Measurements from ENCODE around the gene PARD3. TPM values are rescaled to one million over a fixed set of nuclear protein-coding genes. Genes with fewer than 3 reads are reported as not detected.
A peak's percentile ranks its signal among the peaks of the same experiment; 100 is the strongest.

The PARD3 gene
- total and polyA plus RNA-seq, 2 donors (not counting 3 experiments of a cell fraction or from before 2014, with no cell fraction given): 7.3 to 24.1 TPM

DNA sequence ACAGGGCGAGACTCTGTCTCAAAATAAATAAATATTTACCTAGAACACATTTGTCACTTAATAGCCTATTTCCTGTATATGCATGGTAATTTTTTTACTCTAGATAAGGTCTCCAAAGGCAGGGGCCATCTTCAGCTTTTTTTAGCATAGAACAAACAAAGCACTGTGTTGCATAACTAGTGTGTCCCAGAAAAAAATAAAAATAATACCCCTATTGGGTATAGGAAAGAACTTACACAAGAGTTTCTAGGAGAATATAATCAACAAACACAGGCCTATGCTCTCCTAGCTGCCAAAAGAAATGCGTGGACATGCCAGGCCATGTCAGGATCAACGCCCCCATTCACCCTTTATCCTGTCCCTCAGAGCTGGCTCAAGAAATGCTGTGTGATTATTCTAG, 103.6 kb downstream of the PARD3 start:
- H3K27ac ChIP-seq (ENCODE audit: insufficient read depth, low read depth, low read length): no peak overlapping the region
- no peak for FAIRE-seq
- TF ChIP-seq POLR2A (IDR thresholded peaks at IDR 0.05; ENCODE audit: low read depth, low read length) (no peak), GATA2 (IDR thresholded peaks at IDR 0.05; ENCODE audit: insufficient read depth, insufficient read length, low read depth, low read length) (no peak), POLR2AphosphoS5 (IDR thresholded peaks at IDR 0.05; ENCODE audit: insufficient read depth, low read depth, low read length) (no peak), FOS (IDR thresholded peaks at IDR 0.05; ENCODE audit: borderline replicate concordance, insufficient read depth, low read length) (no peak)
- TF ChIP-seq, protein P1, sequence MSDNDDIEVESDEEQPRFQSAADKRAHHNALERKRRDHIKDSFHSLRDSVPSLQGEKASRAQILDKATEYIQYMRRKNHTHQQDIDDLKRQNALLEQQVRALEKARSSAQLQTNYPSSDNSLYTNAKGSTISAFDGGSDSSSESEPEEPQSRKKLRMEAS (IDR thresholded peaks at IDR 0.05; ENCODE audit: insufficient read depth, insufficient read length): no peak
- no peak overlapping the region for H3K9ac ChIP-seq (replicated peaks; ENCODE audit: extremely low read depth, insufficient read depth, low read length)
- ChIA-PET POLR2A (no interaction called here), CTCF (interaction anchor here (0.7 to 4.9 kb wide), 5 partner anchors 12 to 45 kb away, joined by 3 to 23 read pairs (median 4); no protein-coding TSS in a partner anchor)
- no peak overlapping the region for H3K4me2 ChIP-seq (ENCODE audit: insufficient read depth, low read length)
- H3K4me1 ChIP-seq (ENCODE audit: control insufficient read depth, extremely low read depth, insufficient read depth, low read length): peaks cover 36% of the 10 kb centered on the region
- H3K27me3 ChIP-seq (ENCODE audit: control insufficient read depth in 2 of 2, insufficient read depth in 2 of 2, low read length in 2 of 2): no peaks in the 10 kb centered on the region
- DNase-seq (ENCODE audit: low read depth, low spot score): no peak
- intact Hi-C loops (cut with micrococcal nuclease): no loop called here
- peaks cover 2% of the 10 kb centered on the region for H4K20me1 ChIP-seq (replicated peaks; ENCODE audit: control insufficient read depth, extremely low read depth, insufficient read depth, low read length)
- no peaks in the 10 kb centered on the region for H3K9me1 ChIP-seq (replicated peaks; ENCODE audit: control insufficient read depth, extremely low read depth, insufficient read depth, low read length)
- H3K9me3 ChIP-seq (replicated peaks; ENCODE audit: control insufficient read depth, insufficient read depth, low read length): no peaks in the 10 kb centered on the region
- BruUV-seq (replicated peaks): no TSS peak
- H3K4me3 ChIP-seq (replicated peaks in 1 of 3; ENCODE audit: insufficient read depth in 1 of 3, low read depth in 1 of 3, low read length in 3 of 3): no peak overlapping the region
- H2AFZ ChIP-seq (ENCODE audit: low read depth, low read length): no peak overlapping the region
- no peaks in the 10 kb centered on the region for H3K36me3 ChIP-seq (ENCODE audit: control insufficient read depth in 2 of 2, extremely low read depth in 1 of 2, insufficient read depth in 2 of 2, low read length in 2 of 2)
- H3K79me2 ChIP-seq (ENCODE audit: control insufficient read depth, insufficient read depth, low read length): peaks cover 8% of the 10 kb centered on the region
- dilution Hi-C loops (cut with MboI; ENCODE audit: extremely low pct_ligation_motif_present, low sequenced_read_pairs): no loop called here

DNA sequence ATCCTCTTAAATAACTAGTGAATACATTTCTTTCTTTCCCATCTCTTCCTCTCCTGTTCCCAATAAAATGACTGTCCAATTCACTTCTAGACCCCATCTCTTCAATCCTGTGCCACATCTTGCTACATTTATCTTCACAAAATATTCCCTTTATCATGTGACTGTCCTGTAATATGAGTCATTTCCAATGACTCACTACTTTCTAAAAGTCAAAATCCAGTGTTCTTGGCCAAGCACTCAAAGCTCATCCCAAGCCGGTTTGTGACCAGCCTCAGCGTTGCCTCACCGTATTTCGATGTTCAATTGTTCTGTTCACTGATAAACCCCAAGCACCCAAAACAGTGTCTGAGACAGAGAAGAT, 104.7 kb downstream of the PARD3 start:
- Histone ChIP-seq H3K9ac (replicated peaks; ENCODE audit: extremely low read depth, insufficient read depth, low read length) (no peak overlapping the region), H3K27ac (ENCODE audit: insufficient read depth, low read depth, low read length) (no peak overlapping the region), H2AFZ (ENCODE audit: low read depth, low read length) (no peak overlapping the region), H3K9me1 (replicated peaks; ENCODE audit: control insufficient read depth, extremely low read depth, insufficient read depth, low read length) (no peaks in the 10 kb centered on the region), H4K20me1 (replicated peaks; ENCODE audit: control insufficient read depth, extremely low read depth, insufficient read depth, low read length) (peaks cover 2% of the 10 kb centered on the region), H3K4me2 (ENCODE audit: insufficient read depth, low read length) (peak overlapping the region; percentile 2), H3K4me3 (replicated peaks in 1 of 3; ENCODE audit: insufficient read depth in 1 of 3, low read depth in 1 of 3, low read length in 3 of 3) (no peak overlapping the region), H3K27me3 (ENCODE audit: control insufficient read depth in 2 of 2, insufficient read depth in 2 of 2, low read length in 2 of 2) (no peaks in the 10 kb centered on the region), H3K36me3 (ENCODE audit: control insufficient read depth in 2 of 2, extremely low read depth in 1 of 2, insufficient read depth in 2 of 2, low read length in 2 of 2) (no peaks in the 10 kb centered on the region), H3K79me2 (ENCODE audit: control insufficient read depth, insufficient read depth, low read length) (peaks cover 7% of the 10 kb centered on the region), H3K9me3 (replicated peaks; ENCODE audit: control insufficient read depth, insufficient read depth, low read length) (no peaks in the 10 kb centered on the region), H3K4me1 (ENCODE audit: control insufficient read depth, extremely low read depth, insufficient read depth, low read length) (peaks cover 36% of the 10 kb centered on the region)
- dilution Hi-C loops (cut with MboI; ENCODE audit: extremely low pct_ligation_motif_present, low sequenced_read_pairs): no loop called here
- POLR2A ChIA-PET: no interaction called here
- CTCF ChIA-PET: interaction anchor here (0.6 to 4.9 kb wide), 6 partner anchors 9 to 284 kb away, joined by 3 to 23 read pairs (median 4); no protein-coding TSS in a partner anchor
- peak; percentile 74 for FAIRE-seq
- BruUV-seq (replicated peaks): no TSS peak
- peak; percentile 59 for DNase-seq (ENCODE audit: low read depth, low spot score)
- intact Hi-C loops (cut with micrococcal nuclease): no loop called here
- TF ChIP-seq GATA2 (IDR thresholded peaks at IDR 0.05; ENCODE audit: insufficient read depth, insufficient read length, low read depth, low read length) (no peak), POLR2AphosphoS5 (IDR thresholded peaks at IDR 0.05; ENCODE audit: insufficient read depth, low read depth, low read length) (no peak), JUN (IDR thresholded peaks at IDR 0.05; ENCODE audit: borderline replicate concordance, insufficient read depth, insufficient read length, low read depth) (peak; percentile 84), FOS (IDR thresholded peaks at IDR 0.05; ENCODE audit: borderline replicate concordance, insufficient read depth, low read length) (peak; percentile 92), POLR2A (IDR thresholded peaks at IDR 0.05; ENCODE audit: low read depth, low read length) (no peak)
